ENCODE data around the gene TCP10L.
"Not testable (repeated sequence)": the region's sequence is repeated elsewhere in the genome, so short reads cannot be mapped to it uniquely, and the experiment has no call there.

TCP10L gene

DNA sequence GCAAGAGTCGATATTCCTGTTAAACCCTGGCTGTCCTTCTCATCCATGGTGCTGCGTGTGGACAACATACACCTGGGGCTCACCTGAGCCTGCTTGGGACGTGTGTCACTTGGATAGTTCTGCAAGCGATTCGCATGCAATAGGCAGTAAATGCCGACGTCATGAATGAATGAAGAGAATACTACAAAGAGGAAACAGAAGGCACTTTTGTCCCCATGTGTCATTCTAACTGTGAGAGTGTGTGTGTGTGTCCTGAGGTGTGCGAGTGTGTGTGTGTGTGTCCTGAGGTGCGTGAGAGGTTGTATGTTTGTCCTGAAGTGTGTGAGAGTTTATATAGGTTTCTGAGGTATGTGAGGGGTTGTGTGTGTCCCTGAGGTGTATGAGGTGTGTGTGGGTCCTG, 647 bp upstream of the TCP10L start:
- DNase-seq (ENCODE audit: low read depth in 2 of 2), result no peak

DNA sequence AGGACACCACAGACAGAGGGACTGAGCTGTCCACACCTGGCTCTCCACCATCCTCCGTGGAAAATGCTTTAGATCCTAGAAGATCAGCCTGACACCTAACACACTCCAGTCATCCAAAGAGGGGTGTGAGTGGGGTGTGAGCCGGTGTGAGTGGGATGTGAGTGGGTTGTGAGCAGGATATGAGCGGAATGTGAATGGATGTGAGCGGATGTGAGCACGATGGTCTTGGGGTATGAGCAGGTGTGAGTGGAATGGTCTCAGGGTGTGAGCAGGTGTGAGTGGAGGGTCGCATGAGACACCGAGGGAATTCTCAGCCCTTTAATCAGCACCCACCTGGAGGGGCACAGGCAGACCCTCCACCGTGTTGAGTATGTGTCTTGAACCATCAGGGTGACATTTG, 851 bp downstream of the TCP10L start:
- no peak for DNase-seq (ENCODE audit: low read depth in 2 of 2)

DNA sequence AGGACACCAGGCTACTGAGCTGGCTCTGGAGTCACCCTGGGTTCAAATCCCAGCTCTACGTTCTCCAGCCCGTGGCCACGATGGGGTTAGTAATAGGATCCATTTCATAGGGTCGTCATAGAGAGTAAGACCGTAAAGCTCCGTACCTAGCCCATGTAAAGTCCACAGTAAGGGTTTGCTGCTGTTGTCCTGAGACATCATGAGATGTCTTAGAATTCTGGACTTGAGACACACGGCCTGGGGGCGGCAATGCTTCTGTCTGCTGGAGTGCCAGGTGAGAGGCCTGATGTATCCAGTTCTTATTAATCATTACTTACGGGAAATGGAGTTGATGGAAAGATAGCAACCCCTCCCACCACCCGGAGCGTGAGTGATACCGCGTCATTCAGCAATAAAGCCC, 3.6 kb downstream of the TCP10L start:
- no peak for DNase-seq (ENCODE audit: low read depth in 2 of 2)

DNA sequence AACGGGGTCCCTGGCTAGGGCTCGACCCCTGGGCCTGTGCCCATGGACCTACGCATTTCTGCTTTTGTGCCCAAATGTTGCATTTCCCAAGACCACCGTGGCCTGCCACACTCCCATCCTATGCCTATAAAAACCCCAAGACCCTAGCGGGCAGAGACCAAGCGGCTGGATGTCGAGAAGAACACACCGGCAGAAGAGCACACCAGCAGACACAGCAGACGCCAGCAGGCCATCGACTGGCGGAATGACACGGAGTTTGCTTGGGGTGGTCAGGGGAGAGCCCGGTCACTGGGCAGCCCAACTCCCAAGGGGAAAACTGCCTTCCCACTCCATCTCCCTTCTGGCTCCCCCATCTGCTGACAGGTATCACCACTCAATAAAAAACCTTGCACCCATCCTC, 4.4 kb downstream of the TCP10L start:
- no peak for DNase-seq (ENCODE audit: low read depth in 2 of 2)

DNA sequence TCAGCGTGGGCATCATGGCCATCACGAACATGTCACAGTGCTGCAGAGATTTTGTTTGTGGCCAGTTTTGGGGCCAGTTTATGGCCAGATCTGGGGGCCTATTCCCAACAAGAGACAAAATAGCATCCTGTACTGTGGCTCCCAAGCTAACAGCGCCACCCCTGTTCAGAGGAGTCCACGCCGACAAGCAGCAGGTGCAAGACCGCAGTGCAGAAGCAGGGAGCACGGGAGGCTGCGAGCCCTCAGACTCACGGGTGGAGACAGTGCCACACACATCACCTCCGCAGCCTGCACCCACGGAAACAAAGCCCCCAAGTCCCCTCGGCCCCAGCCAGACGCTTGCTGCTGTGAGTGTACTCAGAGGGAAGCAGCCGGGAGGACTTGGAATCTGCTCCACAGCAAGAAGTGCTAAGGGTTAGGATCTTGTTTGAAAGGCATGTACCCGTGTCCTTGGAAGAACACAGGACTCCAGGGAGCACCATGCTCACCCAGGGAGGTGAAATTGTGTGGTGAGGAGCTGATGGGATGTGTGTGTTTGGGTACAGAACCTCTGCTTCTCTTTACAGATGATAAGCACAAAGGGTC, 7.1 kb downstream of the TCP10L start:
- no peak for DNase-seq (ENCODE audit: low read depth in 2 of 2)

DNA sequence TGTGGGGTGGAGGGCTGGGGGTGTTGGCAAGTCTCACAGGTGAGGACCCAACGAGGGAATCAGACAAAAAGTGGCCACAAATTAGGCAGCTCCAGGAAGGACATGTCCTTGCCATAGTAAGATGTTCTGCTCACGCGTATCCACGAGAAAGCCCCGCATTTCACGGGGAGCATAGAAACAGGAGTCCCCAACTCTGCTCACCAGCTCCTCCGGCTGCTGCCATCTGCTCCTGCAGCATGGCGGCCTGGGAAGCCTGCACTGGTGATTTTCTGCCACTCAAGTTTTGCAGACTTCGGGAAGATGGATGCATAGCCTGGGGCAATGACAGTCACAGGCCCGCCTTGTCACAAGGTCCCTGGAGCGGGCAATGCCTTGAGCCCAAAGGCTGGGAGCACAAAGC, 9.3 kb downstream of the TCP10L start:
- no peak for DNase-seq (ENCODE audit: low read depth in 2 of 2)

DNA sequence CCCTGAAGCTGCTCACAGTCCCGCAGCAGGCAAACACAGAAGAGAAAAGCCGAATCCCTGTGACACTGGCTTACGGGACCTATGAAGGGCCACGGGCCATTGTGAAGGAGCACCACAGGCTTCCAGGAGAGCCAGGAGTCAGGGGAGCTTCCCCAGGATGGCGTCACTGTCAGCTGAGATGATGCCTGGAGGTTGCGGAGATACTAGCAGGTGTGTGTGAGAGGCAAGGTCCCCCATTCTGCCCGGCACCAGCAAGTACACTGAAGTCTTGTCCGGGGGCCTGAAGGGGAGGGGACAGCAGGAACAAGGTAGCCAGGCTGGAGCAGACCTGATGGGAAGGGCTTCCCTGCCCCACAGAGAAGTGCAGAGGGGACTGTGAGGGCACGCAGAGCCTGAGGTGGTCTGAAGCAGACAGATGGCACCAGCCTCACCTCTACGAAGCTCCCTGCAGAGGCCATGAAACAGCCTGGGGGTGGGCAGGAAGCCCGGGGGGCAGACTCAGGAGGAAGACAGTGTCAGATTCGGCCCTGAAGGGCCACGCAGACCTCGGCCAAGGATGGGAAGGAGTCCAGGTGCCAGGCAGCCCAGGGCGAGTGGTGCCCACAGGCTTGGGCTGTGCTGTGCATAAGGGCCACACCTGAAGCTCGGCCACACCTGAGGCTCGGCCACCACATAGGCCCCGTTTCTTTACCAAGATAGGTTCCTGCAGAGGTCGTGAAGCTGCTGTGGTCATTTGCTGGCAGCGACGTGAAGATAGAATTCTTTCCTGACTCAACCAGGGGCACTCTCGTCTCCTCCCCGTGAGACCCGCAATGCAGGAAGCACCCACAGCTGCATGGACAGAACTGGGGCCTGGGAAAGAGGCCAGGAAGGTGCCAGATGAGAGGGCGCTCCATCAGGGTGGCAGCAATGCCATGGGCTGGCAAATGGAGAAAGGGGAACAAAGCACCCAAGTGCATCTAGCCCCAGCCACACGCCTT, 10.1 kb downstream of the TCP10L start:
- no peak for DNase-seq (ENCODE audit: low read depth in 2 of 2)

DNA sequence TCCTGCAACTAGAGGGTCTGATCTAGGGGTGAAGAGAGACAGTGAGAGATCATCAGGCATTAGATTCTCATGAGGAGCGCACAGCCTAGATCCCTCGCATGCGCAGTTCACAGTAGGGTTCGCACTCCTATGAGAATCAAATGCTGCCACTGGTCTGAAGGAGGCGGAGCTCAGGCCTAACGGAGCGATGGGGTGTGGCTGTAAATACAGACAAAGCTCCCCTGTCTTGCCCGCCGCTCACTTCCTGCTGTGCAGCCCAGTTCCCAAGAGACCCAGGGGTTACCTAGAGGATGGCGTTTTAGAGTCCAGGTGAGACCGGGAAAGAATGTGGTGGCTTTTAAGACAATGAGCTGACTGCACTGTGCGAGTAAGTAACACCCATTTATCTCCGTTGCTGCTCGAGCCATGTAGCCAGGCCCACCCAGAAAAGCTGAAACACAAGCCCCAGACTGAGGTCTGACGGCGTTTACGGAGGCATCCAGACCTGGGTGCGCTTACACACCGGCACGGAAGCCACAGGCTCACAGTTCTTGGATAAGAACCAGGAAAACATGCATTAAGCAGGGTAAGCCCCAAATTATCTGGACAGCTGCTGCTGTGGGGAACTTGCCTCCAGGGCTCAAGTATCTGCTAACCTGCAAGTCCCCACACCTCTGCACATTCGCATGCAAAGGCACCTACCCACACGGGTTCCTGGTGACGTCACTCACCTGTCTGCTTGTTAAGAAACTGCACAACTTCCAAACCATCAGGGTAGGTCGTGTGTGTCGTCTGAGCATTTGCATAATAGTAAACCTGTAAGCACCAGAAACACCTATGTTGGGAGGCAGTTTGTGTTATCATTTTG, 12.5 kb downstream of the TCP10L start:
- no peak for DNase-seq (ENCODE audit: low read depth in 2 of 2)

DNA sequence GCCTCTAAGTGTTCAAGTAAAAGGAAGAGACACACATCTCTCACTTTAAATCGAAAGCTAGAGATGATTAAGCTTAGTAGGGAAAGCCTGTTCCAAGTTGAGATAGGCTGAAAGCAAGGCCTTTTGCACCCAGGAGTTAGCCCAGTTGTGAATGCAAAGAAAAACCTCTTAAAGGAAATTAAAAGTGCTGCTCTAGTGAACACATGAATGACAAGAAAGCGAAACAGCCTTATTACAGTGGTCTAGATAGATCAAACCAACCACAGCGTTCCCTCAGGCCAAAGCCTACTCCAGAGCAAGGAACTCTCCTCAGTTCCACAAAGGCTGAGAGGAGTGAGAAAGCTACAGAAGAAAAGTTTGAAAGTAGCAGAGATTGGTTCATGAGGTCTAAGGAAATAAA, 14.9 kb downstream of the TCP10L start:
- DNase-seq (ENCODE audit: low read depth in 2 of 2), result no peak

DNA sequence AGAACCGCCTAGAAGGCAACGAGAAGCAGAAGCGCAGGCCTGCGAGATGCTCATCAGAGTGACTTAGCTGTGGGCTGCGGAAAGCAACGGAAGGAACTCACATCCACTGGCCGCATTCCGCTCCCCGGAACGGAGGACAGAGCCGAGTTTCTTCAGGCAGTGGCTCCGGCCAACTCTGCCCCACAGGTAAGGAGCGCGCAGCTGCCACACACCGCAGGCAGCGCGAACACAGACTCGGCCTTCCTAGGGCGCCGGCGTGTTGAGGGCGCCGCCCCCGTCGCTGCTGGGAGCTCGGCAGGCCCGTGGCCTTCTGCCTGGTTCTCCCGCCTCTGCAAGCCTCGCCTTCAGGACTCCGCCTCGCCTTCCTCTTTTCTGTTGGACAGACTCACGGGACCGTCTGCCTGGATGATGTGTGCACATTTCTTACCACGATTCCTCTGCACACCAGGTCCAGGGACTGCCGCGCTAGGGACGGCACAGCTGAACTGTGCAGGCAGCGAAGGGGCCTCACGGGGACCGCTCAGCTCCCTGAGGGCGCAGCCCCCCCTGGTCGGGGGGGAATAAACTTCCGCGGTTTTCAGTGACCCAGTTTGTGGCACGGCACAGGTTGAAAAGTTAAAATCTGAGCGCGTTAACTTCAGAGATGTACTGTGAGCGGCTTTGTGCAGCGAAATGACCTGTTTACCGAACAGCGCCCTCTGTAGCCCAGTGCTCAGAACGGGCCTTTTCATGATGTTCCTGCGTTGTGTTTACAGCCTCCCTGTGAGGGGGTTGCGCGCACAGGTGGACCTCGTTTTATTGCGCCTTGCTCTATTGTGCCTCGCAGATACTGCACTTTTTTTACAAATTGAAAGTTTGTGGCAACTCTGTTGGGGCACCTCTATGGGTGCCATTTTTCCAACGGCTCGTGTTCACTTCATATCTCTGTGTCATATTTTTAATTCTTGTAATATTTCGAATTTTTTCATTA, 15.8 kb downstream of the TCP10L start:
- DNase-seq (ENCODE audit: low read depth in 2 of 2), result no peak

DNA sequence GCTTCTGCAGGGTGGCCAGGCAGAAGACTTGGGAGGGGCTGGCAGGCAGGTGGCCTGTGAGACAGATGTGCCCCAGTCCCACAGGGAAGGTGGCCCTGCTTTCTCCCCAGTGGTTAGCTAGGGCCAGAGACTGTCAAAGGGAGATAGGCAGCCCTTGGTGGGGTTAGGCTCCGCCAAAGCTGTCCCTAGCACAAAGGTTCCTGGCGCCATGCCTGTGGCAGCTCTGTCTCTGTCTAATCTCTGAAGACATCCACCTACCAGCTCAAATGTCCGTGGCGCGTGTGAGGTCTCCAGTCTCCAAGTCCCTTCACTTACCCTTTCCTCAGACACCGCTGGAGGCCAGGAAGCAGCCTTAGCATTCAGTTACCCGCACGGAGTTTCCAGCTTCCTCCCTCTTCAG, 17.7 kb downstream of the TCP10L start:
- no peak for DNase-seq (ENCODE audit: low read depth in 2 of 2)

DNA sequence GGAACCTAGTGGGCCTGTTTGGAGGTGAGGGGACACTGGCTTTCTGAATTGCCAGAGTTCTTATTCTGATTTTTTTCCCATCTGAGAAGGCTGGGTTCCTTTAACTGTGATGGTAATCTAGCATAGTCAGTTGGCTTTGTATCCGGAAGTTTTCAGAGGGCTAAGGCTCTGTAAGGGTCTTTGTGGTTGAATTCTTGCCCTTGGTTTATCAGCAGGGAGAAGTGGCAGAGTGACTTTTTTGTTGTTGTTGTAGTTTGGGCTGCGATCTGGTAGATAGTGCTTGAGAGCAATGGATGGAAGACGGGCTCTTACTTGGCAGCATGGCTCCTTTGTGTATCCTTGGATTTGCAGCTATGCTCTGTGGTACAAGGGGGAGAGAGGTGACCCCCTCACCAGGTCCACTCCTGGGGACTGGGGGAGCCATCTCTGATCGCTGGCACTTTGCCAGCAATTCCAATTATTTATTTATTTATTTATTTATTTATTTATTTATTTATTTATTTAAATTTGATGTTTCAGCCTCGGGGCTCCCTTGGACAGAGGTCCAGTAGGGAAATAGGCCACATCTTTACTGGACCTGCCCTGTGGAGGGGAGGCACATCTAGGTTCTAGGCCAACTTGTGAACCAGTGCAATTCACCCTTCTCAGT, 18.5 kb downstream of the TCP10L start:
- no peak for DNase-seq (ENCODE audit: low read depth in 2 of 2)

DNA sequence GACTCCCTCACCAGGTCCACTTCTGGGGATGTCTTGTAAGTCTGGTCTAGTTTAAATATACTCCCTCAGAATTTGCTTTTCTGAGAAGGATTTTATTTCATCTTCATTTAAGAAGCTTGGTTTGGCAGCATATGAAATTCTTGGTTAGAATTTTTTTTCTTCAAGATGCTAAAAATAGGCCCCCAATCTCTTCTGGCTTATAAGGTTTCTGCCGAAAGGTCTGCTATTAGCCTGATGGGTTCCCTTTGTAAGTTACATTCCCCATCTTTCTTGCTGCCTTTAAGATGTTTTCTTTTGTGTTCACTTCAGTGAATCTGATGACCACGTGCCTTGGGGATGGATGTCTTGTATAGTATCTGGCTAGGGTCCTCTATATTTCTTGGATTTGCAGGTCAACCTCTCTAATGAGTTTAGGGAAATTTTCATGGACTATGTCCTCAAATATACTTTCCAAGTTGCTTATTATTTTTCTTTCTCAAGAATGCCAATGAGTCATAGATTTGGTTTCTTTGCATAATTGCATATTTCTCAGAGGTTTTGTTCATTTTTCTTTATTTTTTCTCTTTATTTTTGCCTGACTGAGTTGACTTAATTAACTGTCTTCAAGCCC, 19.4 kb downstream of the TCP10L start:
- no peak for DNase-seq (ENCODE audit: low read depth in 2 of 2)

DNA sequence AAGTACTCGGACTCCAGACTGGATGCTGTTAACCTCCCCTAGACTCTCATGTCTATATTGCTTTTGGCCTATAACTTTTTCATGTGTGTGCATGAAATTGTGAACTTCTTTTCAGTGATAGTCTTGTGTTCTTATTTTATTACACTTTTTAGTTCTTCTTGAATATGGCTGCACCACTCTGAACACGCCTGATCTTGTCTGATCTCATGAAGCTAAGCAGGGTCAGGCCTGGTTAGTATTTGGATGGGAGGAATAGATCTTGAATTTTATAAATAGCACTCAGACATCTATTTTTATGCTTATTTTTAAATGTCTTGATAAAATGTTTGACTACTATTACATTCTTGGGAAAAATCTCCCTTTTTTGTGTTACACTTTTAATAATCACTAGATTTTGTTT, 22.4 kb downstream of the TCP10L start:
- DNase-seq (ENCODE audit: low read depth in 2 of 2), result no peak

DNA sequence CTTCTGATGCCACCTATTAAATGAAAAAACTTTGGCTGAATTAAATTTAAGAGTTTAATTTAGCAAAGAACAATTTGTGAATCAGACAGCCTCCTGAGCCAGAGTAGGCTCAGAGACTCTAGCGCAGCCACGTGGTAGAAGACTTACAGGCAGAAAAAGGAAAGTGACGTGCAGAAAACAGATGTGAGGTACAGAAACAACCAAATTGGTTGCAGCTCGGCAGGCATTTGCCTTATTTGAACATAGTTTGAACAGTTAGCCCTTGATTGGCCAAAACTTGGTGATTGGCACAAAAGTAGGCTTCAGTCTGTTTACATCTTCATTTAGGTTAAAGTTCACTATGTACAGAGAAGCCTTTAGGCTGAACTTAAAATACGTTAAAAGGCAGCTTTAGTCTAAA, 22.9 kb downstream of the TCP10L start:
- peak; percentile 57 to 60 for DNase-seq (ENCODE audit: low read depth in 2 of 2)

DNA sequence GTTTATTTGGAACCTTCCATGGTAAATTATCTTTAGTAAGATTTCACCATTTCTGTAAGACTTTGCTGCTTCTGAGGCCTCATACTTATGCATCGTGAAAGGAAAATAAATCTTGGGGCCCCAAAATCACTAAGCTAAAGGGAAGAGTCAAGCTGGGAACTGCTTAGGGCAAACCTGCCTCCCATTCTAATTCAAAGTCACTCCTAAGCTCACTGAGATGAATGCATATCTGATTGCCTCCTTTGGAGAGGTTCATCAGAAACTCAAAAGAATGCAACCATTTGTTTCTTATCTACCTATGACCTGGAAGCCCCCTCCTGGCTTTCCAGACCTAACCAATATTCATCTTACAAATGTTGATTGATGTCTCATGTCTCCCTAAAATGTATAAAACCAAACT, 23.8 kb downstream of the TCP10L start:
- not testable (repeated sequence) for DNase-seq (ENCODE audit: low read depth in 2 of 2)

DNA sequence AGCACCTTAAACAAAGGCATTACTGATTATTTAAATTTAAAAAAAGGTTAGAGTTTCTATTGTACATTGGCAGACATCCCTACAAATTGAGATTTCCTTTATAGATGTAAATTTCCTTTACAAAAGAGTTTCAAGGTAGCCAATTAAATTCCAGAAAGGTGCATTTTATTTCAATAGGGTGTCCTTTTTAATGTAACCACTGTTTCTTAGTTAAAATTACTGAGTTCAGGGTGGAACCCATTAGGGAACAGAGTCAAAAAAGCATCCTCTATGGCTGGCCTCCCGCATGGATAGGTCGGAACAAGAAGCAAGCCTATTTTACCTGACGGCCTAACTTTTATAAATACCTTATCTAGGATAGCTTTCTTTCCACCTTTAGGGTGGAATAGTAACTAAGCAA, 24.4 kb downstream of the TCP10L start:
- no peak for DNase-seq (ENCODE audit: low read depth in 2 of 2)

DNA sequence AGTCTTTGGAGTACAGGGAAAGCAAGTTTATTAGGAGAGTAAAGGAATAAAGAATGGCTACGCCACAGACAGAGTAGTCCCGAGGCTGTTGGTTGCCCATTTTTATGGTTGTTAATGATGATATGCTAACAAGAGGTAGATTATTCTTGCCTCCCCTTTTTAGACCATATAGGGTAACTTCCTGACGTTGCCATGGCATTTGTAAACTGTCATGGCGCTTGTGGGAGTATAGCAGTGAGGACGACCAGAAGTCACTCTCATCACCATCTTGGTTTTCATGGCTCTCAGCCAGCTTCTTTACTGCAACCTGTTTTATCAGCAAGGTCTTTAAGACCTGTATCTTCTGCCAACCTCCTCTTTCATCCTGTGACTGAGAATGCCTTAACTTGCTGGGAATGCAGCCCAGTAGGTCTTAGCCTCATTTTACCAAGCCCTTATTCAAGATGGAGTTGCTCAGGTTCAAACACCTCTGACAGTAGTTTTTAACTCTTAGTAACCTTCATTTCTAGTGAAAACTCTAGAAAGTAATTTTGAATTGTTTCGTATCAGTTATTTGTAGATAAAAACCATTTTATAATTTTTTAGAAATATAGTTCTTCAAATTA, 26.2 kb downstream of the TCP10L start:
- no peak for DNase-seq (ENCODE audit: low read depth in 2 of 2)

DNA sequence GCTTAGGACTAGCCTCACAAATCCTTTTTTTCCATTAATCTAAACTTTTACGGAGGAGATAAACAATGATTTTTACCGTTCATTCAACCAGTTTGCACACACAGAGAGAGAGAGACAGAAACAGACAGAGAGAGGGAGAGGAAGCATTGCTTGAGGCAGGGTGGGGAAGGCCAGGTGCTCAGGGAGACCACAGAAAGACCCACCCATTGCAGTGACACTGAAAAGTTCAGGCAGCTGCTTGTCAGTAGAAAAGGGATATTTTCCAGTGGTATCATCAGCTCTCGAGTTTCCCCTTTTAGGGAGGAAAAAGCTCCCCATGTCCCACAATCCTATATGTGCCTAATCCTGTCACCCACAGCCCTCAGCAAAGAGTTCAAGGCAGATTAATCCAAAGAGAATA, 27.2 kb downstream of the TCP10L start:
- no peak for DNase-seq (ENCODE audit: low read depth in 2 of 2)

Measured in fibroblast of skin of left biceps (primary cell).